Measurements from ENCODE around the gene KCNQ5. TPM values are rescaled to one million over a fixed set of nuclear protein-coding genes. Genes with fewer than 3 reads are reported as not detected.

KCNQ5 gene
- polyA plus RNA-seq, 3 donors: not detected

DNA sequence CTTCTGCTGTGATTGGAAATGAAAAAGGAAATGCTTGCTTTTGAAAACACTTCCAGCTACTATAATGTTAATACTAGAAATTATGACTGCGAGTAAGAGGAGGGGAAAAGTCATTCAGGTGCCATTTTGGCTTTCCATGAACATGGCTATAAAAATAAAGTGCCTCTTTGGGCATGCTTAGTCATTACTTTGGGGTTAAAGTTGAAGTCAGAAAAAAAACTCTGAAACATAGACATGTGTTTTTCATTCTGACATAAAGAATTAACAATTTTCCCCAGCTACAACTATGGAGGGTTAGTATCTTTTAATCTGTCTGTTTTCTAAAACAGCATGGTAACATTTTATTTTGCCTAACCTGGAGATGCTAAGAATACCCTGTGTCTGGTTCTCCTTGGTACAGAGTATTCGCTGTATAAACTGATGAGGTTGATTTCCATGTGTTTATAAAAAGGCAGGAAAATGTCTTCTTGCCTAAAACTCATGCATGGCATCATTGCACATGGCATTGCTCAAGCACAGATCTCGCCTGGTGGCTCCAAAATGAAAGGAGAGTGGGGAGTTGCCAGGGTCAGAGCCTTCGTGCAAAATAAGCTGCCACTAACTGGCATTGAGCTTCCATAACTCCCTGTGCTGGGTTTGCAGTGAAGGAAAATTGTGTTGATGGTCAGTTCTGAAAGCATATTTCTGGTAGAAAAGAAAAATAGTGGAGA is 188.9 kb downstream of the KCNQ5 start:
- 79% methylated on average over 3 of the region's 4 CpGs for WGBS (ENCODE audit: insufficient coverage)
- no peak overlapping the region for H3K4me2 ChIP-seq (replicated peaks; ENCODE audit: extremely low read depth, low read length, poor library complexity, severe bottlenecking)
- peaks cover 20% of the 10 kb centered on the region for H3K4me1 Mint-ChIP-seq
- H3K4me3 Mint-ChIP-seq: no peak overlapping the region
- no peaks in the 10 kb centered on the region for H3K79me2 ChIP-seq (ENCODE audit: insufficient read depth, low read length)
- H3K4me3 ChIP-seq (replicated peaks in 1 of 3; ENCODE audit: low read depth in 2 of 3, low read length in 3 of 3): no peak overlapping the region
- H3K9ac ChIP-seq (ENCODE audit: insufficient read depth, low read length, poor library complexity, severe bottlenecking): no peak overlapping the region
- no peaks in the 10 kb centered on the region for H3K9me3 ChIP-seq (replicated peaks in 1 of 2; ENCODE audit: control insufficient read depth in 1 of 2, insufficient read depth in 1 of 2, low read length in 2 of 2)
- H3K27me3 ChIP-seq (ENCODE audit: control insufficient read depth in 2 of 2, insufficient read depth in 2 of 2, low read length in 2 of 2): no peaks in the 10 kb centered on the region
- H3K9me3 Mint-ChIP-seq: peaks cover 0 to 5% (median 0%) of the 10 kb centered on the region in 7 donors
- TF ChIP-seq, protein P1, sequence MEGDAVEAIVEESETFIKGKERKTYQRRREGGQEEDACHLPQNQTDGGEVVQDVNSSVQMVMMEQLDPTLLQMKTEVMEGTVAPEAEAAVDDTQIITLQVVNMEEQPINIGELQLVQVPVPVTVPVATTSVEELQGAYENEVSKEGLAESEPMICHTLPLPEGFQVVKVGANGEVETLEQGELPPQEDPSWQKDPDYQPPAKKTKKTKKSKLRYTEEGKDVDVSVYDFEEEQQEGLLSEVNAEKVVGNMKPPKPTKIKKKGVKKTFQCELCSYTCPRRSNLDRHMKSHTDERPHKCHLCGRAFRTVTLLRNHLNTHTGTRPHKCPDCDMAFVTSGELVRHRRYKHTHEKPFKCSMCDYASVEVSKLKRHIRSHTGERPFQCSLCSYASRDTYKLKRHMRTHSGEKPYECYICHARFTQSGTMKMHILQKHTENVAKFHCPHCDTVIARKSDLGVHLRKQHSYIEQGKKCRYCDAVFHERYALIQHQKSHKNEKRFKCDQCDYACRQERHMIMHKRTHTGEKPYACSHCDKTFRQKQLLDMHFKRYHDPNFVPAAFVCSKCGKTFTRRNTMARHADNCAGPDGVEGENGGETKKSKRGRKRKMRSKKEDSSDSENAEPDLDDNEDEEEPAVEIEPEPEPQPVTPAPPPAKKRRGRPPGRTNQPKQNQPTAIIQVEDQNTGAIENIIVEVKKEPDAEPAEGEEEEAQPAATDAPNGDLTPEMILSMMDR (IDR thresholded peaks at IDR 0.05): no peak
- no peaks in the 10 kb centered on the region for H3K36me3 Mint-ChIP-seq
- H3K4me1 ChIP-seq (ENCODE audit: control insufficient read depth in 1 of 2, insufficient read depth in 2 of 2, low read length in 2 of 2): peaks cover 10 to 16% of the 10 kb centered on the region in 2 donors
- no peaks in the 10 kb centered on the region for H3K36me3 ChIP-seq (replicated peaks in 1 of 2; ENCODE audit: control insufficient read depth in 1 of 2, insufficient read depth in 2 of 2, low read length in 2 of 2)
- no peaks in the 10 kb centered on the region for H3K27me3 Mint-ChIP-seq (ENCODE audit: low read depth in 3 of 3)
- no peak for DNase-seq
- no peak overlapping the region for H2AFZ ChIP-seq (ENCODE audit: insufficient read depth, low read depth, low read length, poor library complexity, severe bottlenecking)
- no peak overlapping the region for H3K27ac ChIP-seq (ENCODE audit: low read depth in 1 of 2, low read length in 2 of 2)
- intact Hi-C loops (cut with micrococcal nuclease): no loop called here
- H3K27ac Mint-ChIP-seq: no peak overlapping the region
- no peaks in the 10 kb centered on the region for H4K20me1 ChIP-seq (ENCODE audit: insufficient read depth, low read length)

DNA sequence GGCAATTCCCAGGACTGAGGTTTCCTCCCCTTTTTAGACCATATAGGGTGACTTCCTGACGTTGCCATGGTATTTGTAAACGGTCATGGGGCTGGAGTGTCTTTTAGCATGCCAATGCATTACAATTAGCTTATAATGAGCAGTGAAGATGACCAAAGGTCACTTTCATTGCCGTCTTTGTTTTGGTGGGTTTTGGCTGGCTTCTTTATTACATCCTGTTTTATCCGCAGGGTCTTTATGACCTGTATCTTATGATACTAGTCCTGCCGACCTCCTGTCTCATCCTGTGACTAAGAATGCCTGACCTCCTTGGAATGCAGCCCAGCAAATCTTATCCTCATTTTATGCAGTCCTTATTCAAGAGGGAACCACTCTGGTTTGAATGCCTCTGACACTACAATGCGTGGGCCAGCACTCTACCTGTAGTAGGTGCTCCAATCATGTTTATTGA is 190.1 kb downstream of the KCNQ5 start:
- Histone ChIP-seq H3K9ac (ENCODE audit: insufficient read depth, low read length, poor library complexity, severe bottlenecking) (no peak overlapping the region), H3K4me3 (replicated peaks in 1 of 3; ENCODE audit: low read depth in 2 of 3, low read length in 3 of 3) (no peak overlapping the region), H4K20me1 (ENCODE audit: insufficient read depth, low read length) (no peaks in the 10 kb centered on the region), H3K79me2 (ENCODE audit: insufficient read depth, low read length) (no peaks in the 10 kb centered on the region), H2AFZ (ENCODE audit: insufficient read depth, low read depth, low read length, poor library complexity, severe bottlenecking) (no peak overlapping the region), H3K9me3 (replicated peaks in 1 of 2; ENCODE audit: control insufficient read depth in 1 of 2, insufficient read depth in 1 of 2, low read length in 2 of 2) (no peaks in the 10 kb centered on the region), H3K4me2 (replicated peaks; ENCODE audit: extremely low read depth, low read length, poor library complexity, severe bottlenecking) (no peak overlapping the region), H3K4me1 (ENCODE audit: control insufficient read depth in 1 of 2, insufficient read depth in 2 of 2, low read length in 2 of 2) (peaks cover 10 to 16% of the 10 kb centered on the region in 2 donors), H3K36me3 (replicated peaks in 1 of 2; ENCODE audit: control insufficient read depth in 1 of 2, insufficient read depth in 2 of 2, low read length in 2 of 2) (no peaks in the 10 kb centered on the region), H3K27ac (ENCODE audit: low read depth in 1 of 2, low read length in 2 of 2) (no peak overlapping the region), H3K27me3 (ENCODE audit: control insufficient read depth in 2 of 2, insufficient read depth in 2 of 2, low read length in 2 of 2) (no peaks in the 10 kb centered on the region)
- Mint-ChIP-seq H3K4me3 (no peak overlapping the region), H3K27ac (no peak overlapping the region), H3K4me1 (peaks cover 17% of the 10 kb centered on the region), H3K27me3 (ENCODE audit: low read depth in 3 of 3) (no peaks in the 10 kb centered on the region), H3K9me3 (peaks cover 0 to 5% (median 0%) of the 10 kb centered on the region in 7 donors), H3K36me3 (no peaks in the 10 kb centered on the region)
- TF ChIP-seq, protein P1 (IDR thresholded peaks at IDR 0.05): no peak
- intact Hi-C loops (cut with micrococcal nuclease): no loop called here
- no peak for DNase-seq
- WGBS (ENCODE audit: insufficient coverage): 93% methylated on average over 3 of the region's 6 CpGs

All from CD14-positive monocyte (primary cell).